HepG2 (cell line): ENCODE results near the gene SLC25A22. TPM values are rescaled to one million over a fixed set of nuclear protein-coding genes. Genes with fewer than 3 reads are reported as not detected.

Experiments
- FOXA1 ChIP-seq, 2 experiments: fragments of 450-650 bp in 1 of 2; sonication (generic) in 1 of 2; formaldehyde crosslinking in 1 of 2; IDR thresholded peaks; 2 replicates each; pipeline versions ENCODE4 v1.4.0 to v1.6.1; 2016 to 2020; ENCODE audit warnings: missing genetic modification reagents in 1 of 2
- MEIS2 ChIP-seq: sonication (generic); formaldehyde crosslinking; IDR thresholded peaks from 2 replicates; pipeline ENCODE4 v1.9.0; 2021; ENCODE audit warnings: mild to moderate bottlenecking, missing genetic modification reagents
- NBN ChIP-seq: fragments of 450-650 bp; conservative IDR thresholded peaks from 2 replicates; pipeline ENCODE4 v1.6.1; 2017
- SIN3A ChIP-seq: IDR thresholded peaks from 2 replicates; pipeline ENCODE4 v1.6.1; 2011; ENCODE audit warnings: low read depth, mild to moderate bottlenecking, control low read depth, low read length, borderline replicate concordance
- SKI ChIP-seq: fragments of 450-650 bp; IDR thresholded peaks from one replicate; pipeline ENCODE4 v1.6.1; 2018; ENCODE audit warnings: mild to moderate bottlenecking; ENCODE audit not compliant: partially characterized antibody
- TP53 ChIP-seq: sonication (generic); formaldehyde crosslinking; conservative IDR thresholded peaks from 2 replicates; pipeline ENCODE4 v1.4.0; 2020; ENCODE audit warnings: missing genetic modification reagents
- ZIK1 ChIP-seq: sonication (generic); formaldehyde crosslinking; IDR thresholded peaks from 2 replicates; pipeline ENCODE4 v1.5.0; 2020; ENCODE audit warnings: mild to moderate bottlenecking, low read depth, missing genetic modification reagents, borderline replicate concordance
- ZNF337 ChIP-seq: sonication (generic); formaldehyde crosslinking; IDR thresholded peaks from 2 replicates; pipeline ENCODE4 v1.5.1; 2020; ENCODE audit warnings: missing genetic modification reagents, low read depth, mild to moderate bottlenecking, borderline replicate concordance
- ZNF558 ChIP-seq: sonication (generic); formaldehyde crosslinking; IDR thresholded peaks from 2 replicates; pipeline ENCODE4 v1.9.0; 2022; ENCODE audit warnings: mild to moderate bottlenecking, missing genetic modification reagents, borderline replicate concordance
- ZNF737 ChIP-seq: sonication (generic); formaldehyde crosslinking; IDR thresholded peaks from 2 replicates; pipeline ENCODE4 v1.5.0; 2020; ENCODE audit warnings: missing genetic modification reagents, mild to moderate bottlenecking, borderline replicate concordance
- polyA plus RNA-seq, 8 experiments: library from polyadenylated mRNA; depleted of rRNA in 3 of 8; stranded (reverse) in 7 of 8; unstranded in 1 of 8; fragments of >200 nt; fragmentation: Illumina TruSeq in 4 of 8; extraction: Trizol in 4 of 8; gene quantifications; 2 replicates each; pipeline versions ENCODE4 v1.2.1 to v1.2.3, GENCODE V29; 2011 to 2016; ENCODE audit warnings: low read depth in 4 of 8, missing spikeins in 1 of 8, mixed read lengths in 1 of 8; ENCODE audit not compliant: insufficient read depth in 1 of 8
- total RNA-seq, 5 experiments: library from RNA; depleted of rRNA; stranded (reverse); fragments of >200 nt; fragmentation: Illumina TruSeq; extraction: Trizol; gene quantifications; 2 replicates each; pipeline ENCODE4 v1.2.3, GENCODE V29; 2016; ENCODE audit warnings: low read depth in 1 of 5
- TF ChIP-seq, protein P1 (sequence below): sonication (generic); formaldehyde crosslinking; IDR thresholded peaks from 2 replicates; pipeline ENCODE4 v1.4.0; 2020; ENCODE audit warnings: mild to moderate bottlenecking, missing genetic modification reagents
- TF ChIP-seq, protein P2 (sequence below): sonication (generic); formaldehyde crosslinking; IDR thresholded peaks from 2 replicates; pipeline ENCODE4 v1.4.0; 2020; ENCODE audit warnings: missing genetic modification reagents
- TF ChIP-seq, protein P3 (sequence below): sonication (generic); formaldehyde crosslinking; IDR thresholded peaks from 2 replicates; pipeline ENCODE4 v1.5.0; 2020; ENCODE audit warnings: mild to moderate bottlenecking, missing genetic modification reagents
- TF ChIP-seq, protein P4 (sequence below): sonication (generic); formaldehyde crosslinking; IDR thresholded peaks from 2 replicates; pipeline ENCODE4 v1.8.1; 2023; ENCODE audit warnings: missing genetic modification reagents, mild to moderate bottlenecking, borderline replicate concordance
- TF ChIP-seq, protein P5 (sequence below): IDR thresholded peaks from 2 replicates; pipeline ENCODE4 v1.6.1; 2016; ENCODE audit warnings: low read depth

Gene SLC25A22
- total and polyA plus RNA-seq, 2 of the 13 experiments (the other 11 are each of a cell fraction or from before 2014, with no cell fraction given) = 12.4 to 19.2 TPM

DNA sequence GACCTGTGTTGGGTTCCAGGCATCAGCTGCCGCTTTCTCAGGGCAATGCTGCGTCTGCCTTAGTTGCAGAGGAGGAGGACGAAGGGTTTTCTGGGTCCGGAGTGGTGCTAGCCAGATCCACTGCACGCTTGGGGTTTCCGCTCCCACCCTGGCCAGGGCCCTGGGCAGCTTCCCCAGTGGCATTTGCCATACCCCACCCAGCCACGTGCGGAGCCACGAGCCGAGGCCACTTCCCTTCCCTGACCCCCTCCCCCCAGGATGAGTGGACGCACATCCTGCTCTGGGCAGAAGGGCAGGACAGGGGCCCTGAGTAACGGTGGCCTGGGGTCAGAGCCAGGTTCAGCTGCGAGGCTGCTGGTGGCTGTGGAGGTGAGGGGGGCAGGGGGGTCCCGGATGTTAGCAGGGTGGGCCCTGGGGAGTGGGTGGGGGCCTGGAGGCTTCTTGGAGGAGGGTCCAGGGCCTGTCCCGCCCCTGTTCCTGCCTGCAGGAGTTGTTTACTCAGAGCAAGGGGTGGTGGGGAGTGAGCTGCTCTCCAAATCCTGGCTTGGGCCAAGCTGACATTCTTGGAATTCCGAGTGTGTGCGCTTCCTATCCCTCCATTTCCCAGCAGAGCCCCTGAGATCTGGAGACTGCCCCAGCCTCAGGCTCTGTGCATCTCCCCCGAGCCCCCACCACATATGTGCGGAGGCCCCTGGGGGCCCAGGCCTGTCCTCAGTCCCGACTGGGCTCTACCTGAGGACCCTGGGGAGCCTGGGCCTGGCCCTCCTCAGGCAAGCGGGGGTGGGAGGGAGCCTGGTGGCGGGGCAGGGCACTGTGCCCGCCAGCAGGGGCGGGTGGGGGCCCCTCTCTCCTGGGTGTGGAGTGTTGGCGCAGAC lies 46.0 kb upstream of the SLC25A22 start (continued):
- TF ChIP-seq, protein P1, sequence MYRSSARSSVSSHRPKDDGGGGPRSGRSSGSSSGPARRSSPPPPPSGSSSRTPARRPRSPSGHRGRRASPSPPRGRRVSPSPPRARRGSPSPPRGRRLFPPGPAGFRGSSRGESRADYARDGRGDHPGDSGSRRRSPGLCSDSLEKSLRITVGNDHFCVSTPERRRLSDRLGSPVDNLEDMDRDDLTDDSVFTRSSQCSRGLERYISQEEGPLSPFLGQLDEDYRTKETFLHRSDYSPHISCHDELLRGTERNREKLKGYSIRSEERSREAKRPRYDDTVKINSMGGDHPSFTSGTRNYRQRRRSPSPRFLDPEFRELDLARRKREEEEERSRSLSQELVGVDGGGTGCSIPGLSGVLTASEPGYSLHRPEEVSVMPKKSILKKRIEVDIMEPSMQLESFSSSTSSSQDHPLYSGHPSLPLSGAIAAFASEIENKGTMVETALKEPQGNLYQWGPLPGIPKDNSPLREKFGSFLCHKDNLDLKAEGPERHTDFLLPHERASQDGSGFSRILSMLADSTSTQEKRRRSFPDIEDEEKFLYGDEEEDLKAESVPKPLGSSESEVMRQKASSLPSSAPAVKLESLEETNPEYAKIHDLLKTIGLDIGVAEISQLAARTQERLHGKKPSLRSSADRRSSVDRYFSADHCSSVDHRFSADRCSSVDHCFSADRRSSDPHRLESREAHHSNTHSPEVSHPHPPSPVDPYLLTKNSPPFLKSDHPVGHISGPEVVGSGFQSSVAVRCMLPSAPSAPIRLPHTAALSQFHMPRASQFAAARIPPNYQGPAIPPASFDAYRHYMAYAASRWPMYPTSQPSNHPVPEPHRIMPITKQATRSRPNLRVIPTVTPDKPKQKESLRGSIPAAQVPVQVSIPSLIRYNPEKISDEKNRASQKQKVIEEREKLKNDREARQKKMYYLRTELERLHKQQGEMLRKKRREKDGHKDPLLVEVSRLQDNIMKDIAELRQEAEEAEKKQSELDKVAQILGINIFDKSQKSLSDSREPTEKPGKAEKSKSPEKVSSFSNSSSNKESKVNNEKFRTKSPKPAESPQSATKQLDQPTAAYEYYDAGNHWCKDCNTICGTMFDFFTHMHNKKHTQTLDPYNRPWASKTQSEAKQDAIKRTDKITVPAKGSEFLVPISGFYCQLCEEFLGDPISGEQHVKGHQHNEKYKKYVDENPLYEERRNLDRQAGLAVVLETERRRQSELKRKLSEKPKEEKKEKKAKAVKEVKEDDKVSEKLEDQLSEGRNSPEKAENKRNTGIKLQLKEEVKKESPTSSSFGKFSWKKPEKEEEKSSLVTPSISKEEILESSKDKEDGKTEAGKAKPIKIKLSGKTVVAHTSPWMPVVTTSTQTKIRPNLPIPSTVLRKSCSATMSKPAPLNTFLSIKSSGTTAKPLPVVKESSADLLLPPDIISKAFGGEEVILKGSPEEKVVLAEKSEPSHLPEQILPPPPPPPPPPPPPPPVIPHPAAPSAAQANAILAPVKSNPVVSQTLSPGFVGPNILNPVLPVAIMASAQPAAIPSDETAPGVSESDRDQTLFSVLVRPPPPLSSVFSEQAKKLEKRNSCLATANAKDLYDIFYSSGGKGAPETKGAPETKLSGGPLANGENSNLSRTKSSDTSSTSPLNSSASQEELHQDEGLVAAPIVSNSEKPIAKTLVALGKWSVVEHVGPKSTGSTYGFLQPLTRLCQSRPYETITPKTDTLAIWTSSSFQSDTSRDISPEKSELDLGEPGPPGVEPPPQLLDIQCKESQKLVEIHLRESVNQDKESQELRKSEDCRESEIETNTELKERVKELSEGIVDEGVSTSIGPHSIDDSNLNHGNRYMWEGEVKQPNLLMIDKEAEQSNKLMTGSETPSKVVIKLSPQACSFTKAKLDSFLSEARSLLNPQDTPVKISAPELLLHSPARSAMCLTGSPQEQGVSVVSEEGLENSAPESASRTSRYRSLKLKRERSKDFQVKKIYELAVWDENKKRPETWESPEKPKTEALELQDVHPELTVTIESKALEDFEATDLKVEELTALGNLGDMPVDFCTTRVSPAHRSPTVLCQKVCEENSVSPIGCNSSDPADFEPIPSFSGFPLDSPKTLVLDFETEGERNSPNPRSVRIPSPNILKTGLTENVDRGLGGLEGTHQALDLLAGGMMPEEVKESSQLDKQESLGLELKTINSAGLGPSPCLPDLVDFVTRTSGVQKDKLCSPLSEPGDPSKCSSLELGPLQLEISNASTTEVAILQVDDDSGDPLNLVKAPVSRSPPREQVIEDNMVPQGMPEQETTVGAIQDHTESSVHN (CRISPR knock-in tag) = no peak
- TF ChIP-seq ZNF558 = no peak; the same call in 1 of the 2 replicates
- no peak for TF ChIP-seq ZNF737 (CRISPR knock-in tag)
- TF ChIP-seq, protein P2, sequence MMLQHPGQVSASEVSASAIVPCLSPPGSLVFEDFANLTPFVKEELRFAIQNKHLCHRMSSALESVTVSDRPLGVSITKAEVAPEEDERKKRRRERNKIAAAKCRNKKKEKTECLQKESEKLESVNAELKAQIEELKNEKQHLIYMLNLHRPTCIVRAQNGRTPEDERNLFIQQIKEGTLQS (CRISPR knock-in tag) = no peak
- TF ChIP-seq, protein P3, sequence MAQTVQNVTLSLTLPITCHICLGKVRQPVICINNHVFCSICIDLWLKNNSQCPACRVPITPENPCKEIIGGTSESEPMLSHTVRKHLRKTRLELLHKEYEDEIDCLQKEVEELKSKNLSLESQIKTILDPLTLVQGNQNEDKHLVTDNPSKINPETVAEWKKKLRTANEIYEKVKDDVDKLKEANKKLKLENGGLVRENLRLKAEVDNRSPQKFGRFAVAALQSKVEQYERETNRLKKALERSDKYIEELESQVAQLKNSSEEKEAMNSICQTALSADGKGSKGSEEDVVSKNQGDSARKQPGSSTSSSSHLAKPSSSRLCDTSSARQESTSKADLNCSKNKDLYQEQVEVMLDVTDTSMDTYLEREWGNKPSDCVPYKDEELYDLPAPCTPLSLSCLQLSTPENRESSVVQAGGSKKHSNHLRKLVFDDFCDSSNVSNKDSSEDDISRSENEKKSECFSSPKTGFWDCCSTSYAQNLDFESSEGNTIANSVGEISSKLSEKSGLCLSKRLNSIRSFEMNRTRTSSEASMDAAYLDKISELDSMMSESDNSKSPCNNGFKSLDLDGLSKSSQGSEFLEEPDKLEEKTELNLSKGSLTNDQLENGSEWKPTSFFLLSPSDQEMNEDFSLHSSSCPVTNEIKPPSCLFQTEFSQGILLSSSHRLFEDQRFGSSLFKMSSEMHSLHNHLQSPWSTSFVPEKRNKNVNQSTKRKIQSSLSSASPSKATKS = no peak
- TF ChIP-seq, protein P4, sequence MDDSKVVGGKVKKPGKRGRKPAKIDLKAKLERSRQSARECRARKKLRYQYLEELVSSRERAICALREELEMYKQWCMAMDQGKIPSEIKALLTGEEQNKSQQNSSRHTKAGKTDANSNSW (CRISPR knock-in tag) = peak; percentile 18; the same call in 1 of the 2 replicates
- TF ChIP-seq MEIS2 (CRISPR knock-in tag) = no peak; the same call in 1 of the 2 replicates
- no peak for TF ChIP-seq TP53 (CRISPR knock-in tag)
- TF ChIP-seq, protein P5, sequence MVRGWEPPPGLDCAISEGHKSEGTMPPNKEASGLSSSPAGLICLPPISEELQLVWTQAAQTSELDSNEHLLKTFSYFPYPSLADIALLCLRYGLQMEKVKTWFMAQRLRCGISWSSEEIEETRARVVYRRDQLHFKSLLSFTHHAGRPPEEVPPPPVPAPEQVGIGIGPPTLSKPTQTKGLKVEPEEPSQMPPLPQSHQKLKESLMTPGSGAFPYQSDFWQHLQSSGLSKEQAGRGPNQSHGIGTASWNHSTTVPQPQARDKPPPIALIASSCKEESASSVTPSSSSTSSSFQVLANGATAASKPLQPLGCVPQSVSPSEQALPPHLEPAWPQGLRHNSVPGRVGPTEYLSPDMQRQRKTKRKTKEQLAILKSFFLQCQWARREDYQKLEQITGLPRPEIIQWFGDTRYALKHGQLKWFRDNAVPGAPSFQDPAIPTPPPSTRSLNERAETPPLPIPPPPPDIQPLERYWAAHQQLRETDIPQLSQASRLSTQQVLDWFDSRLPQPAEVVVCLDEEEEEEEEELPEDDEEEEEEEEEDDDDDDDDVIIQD (CRISPR knock-in tag) = 0 out of 2 replicates have a peak, but pooled peaks have one; percentile 15
- TF ChIP-seq SKI = no peak
- TF ChIP-seq ZNF337 = no peak
- TF ChIP-seq ZIK1 (CRISPR knock-in tag) = peak; percentile 49; the same call in 1 of the 2 replicates
- TF ChIP-seq SIN3A = peak; percentile 40; the same call in 1 of the 2 replicates
- TF ChIP-seq FOXA1 (IDR thresholded peaks at IDR 0.05) = no peak
- peak; percentile 94 for TF ChIP-seq FOXA1 (CRISPR knock-in tag; IDR thresholded peaks at IDR 0.05)
- no peak for TF ChIP-seq NBN
